Midbrain (tissue), 1 donor: Measurements from ENCODE around the gene CLCNKB.
"Not testable (repeated sequence)": the region's sequence is repeated elsewhere in the genome, so short reads cannot be mapped to it uniquely, and the experiment has no call there.

Experiments used
- DNase-seq: peaks from one replicate; lab custom pipeline; 2025; lab: John Stamatoyannopoulos, UW

The CLCNKB gene

DNA sequence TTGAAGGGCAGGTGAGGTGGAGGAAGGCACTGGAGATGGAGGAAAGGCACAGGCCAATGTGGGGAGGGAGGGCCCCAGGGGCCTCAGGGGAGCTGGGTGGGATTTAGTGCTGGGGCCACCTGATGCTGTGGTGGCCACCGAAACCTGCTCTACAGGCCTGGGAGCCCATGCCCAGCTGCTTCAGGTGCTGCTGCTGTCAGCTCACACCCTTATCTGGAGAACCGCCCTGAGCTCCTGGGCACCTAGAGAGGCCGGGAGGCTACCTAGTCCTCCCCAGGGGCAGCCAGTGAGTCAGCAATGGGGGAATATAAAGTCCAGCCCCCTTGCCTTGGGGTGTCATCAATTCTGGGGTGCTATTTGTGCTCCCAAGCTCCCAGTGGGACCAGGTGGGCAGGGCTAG lies 17.7 kb downstream of the CLCNKB start:
- no peak for DNase-seq

DNA sequence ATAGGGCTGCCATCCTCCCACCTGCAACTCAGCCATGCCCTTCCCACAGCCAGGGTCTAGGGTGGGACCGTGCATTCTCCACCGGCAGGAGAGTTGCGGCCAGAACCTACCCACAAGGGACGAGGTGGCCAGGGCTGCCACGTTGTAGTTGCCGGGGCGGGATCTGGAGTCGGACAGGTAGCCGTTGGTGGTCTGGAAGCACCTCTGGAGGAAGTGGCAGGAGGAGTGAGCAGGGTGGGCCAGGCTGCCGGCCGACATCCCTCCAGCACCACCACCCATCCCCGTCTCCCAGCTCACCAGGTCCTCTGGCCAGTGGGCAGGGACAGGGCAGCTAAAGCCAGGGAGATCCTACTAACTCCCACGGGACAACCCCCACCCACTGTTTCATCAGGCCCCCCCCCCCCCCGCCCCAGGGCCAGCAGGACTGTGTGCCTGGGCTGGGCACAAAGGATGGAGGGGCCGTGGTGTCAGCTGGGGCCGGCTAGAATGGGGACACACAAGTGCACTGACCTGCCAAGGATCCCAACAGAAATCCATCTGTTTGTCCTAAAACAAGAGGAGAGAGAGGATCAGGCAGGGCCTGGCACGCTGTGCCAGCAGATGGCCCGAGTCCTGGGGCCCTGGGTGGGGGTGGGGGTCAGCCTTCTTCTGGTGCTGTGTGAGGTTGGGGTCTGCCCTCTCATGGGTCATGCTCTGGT lies 18.6 kb downstream of the CLCNKB start:
- DNase-seq: not testable (repeated sequence)

- not testable (repeated sequence) for DNase-seq
Observed at GRCh38 chr1:16062687-16063075, 19.1 kb downstream of the CLCNKB start.

DNA sequence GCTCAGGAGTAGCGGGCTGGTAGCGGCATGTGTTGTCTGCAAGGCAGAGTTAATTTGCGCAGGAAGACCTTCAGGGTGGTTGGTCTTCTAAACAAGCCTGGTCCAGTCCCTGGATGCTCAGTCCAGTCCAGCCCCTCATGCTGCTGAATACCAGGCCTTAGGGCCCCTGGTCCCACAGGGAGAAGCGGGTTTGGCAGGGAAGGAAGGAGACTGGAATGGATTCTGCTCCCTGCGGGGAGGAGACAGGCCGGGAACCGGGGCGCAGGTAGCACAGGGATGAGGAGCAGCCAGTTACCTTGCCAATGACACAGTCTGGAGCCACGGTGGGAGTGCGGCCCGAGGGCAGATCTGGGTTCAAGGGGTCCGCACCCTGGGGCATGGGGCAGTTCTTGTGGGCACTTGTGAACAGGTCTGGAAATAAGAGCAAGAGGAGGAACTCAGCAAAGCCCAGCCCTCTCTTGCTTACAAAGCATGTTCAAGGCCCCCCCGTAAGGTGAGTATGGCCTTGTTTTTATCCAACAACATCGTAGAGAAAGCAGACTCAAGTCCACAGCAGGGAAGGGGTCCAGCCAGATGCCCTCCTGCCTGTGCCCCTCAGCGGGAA lies 19.7 kb downstream of the CLCNKB start:
- DNase-seq: no peak

- no peak for DNase-seq
Observed at GRCh38 chr1:16063921-16064320, 20.3 kb downstream of the CLCNKB start.

- no peak for DNase-seq
Observed at GRCh38 chr1:16064536-16065268, 21.1 kb downstream of the CLCNKB start.

- DNase-seq: no peak
Observed at GRCh38 chr1:16065269-16065576, 21.6 kb downstream of the CLCNKB start.

DNA sequence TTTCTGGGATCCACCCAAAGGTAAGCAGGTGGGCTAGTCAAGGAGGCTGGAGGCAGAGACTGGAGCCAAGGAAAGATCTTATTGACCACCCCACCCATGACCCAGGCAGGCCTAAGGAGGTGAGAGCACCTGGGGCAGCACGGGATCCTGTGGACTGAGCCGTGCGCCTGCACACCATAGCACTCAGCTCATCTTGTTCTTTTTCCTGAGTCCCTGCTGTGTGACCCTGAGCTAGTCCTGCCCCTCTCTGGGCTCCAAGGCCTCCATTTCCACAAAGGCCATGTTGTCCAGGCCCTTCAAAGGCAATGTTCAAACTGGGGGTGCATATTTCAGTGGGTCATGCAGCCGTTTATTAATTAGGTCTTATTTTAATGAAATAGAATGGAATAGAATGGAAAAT lies 22.7 kb downstream of the CLCNKB start:
- no peak for DNase-seq

DNA sequence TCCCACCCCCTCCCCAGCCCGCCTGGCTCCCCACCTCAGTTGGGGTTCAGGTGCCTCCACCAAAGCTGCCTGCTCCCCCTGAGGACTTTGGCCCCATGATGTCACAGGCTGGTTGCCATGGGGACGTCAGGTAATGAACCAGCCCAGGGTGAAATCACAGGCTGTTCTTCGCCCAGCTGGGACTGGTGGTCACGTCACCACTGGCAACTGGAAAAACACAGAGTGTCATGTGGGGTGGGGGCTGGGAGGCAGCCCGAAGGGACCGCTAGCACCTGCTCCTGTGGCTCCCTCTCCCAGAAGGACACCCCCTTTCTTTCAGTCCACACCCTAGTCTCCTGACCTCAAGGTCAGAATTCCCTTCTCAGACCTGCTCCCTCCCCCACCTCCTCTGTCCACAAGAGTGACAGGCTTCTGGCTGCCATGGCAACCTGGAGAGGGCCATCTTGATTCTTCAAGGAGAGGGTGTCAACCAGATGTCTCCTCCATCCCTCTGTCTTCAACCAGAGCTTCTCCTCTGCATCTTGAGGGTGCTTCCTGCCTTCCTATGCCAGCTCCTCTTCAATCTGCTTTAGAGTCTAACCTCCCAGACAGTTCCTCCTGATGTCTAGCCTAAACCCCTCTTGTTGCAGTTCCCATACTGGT lies 23.7 kb downstream of the CLCNKB start:
- no peak for DNase-seq

DNA sequence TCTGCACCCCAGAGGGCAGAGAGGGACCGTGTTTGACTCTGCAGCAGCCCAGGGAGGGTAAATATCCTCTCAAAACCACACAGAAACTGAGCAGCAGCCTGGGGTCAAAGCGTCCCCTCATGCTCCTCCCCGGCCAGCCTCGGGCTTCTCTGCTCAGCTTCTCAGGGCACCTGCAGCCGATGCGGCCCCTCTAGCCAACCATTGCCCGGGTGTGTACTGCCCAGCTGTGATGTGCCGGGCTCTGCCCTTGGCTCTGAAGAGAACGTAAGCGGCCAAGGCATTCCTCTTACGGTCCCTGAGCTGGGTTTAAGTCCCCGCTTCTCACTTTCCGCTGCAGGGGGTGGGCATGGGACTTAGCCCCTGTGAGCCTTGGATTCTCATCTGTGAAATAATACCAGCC lies 24.4 kb downstream of the CLCNKB start:
- no peak for DNase-seq

DNA sequence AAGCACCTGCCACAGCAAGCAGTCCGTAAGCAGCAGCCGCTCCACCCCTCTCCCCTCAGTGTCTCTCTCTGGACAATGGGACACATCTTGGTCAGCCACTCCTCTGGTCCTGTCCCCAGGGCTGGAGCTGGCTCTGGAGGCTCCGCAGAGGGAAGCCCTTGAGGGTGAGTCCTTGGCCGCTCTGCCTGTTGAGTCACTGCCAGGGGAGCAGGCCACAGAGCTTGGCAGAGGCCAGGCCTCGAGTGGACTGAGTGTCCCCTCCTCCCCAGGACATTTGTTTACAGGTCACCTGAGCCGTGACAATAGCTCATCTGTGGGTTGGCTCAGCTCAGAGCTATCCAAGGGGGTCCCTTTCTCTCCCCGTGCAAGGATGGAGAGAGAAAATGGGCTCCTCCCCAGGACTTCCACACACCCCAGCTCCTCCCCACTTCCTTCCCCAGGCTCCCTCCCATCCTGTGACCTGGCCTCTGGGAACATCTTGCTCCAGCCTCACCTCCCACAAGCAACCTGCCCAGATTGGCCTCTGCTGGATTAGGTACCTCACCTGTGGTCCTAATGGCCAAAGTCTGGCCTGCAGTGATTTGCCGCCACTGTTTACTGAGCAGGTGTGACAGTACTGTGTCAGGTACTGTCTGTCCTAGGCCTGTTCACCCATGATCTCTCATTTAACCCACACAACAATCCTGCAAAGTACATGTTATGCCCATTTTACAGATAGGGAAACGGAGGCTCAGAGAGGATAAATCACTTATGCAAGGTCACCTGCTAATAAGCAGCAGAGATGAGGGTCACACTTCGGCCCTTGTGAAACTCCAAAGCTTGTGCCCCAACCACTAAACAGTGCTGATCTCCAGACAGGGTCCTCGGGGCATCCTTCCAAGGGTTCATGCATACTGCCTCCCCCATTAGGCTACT lies 25.0 kb downstream of the CLCNKB start:
- DNase-seq: peak; percentile 45

GRCh38 chr1:16070640-16071355 lies 27.2 kb downstream of the CLCNKB start:
- DNase-seq: no peak

GRCh38 chr1:16071614-16072013 lies 28.0 kb downstream of the CLCNKB start:
- no peak for DNase-seq

DNA sequence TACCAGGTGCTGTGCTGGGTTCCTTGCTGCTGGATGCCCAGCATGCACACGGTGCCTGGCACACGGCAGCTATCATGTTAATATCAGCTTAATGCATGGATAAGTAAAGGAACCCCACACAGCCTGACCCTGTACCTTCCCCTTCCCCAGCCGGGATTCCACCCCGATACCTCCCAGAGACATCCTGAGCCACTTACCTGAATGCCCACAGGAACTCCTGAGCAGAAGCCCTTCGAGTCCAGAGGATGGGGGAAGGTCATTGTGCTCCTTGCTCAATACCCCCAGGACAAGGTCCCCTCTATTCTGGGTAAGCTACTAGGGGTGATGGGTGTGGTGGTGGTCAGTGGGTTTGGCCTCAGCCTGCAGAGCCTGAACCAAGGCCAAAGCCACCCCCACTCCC lies 28.5 kb downstream of the CLCNKB start:
- DNase-seq: no peak

GRCh38 chr1:16072616-16073484 lies 29.3 kb downstream of the CLCNKB start:
- no peak for DNase-seq

DNA sequence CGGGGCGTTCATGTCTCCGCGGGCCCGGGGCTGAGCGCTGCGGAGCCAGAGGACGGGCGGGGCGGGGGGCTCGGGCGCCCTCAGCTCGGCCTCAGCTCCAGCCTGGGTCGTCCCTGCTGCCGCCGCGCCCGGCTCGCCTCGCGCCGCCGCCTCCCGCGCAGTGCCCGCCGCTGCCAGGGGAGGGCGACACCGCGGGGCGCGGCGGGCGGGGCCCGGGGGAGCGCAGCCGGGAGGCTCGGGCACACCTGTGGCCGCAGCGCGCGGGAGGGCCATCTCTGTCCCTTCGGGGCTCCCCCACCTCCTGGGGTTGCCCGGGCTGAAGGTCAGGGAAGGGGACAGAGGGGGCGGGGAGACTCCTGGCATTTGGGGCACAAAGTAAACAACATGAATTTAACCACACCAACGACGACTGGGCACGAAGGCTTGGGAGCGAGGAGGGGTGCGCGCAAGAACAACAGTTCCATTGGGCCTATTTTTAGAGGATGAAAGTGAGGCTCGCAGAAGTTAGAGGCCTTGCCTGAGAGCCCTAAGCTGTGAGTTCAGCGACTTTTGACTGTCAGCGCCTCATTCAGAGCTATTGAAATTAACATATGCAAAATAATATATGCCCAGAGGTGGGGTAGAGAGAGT lies 30.0 kb downstream of the CLCNKB start, which contains the start of gene FAM131C:
FAM131C (minus strand) TSS at position 162 of the 630 bp plus-strand sequence. CDS start 209 bp downstream, outside the sequence.
- peak; percentile 20 for DNase-seq

DNA sequence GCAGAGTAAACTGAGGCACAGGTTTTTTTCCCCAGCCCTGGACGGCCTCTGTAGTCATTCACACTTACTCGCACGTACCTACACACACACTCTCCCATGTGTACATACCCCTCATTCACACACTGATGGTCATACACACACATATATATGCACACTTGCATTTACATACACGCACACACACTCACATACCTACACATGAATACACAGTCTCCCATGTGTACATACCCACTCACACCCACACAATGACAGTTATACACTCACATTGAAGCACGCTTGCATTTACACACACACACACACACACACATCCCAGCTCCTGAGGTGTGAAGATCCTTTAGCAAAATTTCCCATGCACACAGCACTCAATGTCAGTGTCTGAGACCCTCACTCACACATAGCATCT lies 30.6 kb downstream of the CLCNKB start:
- DNase-seq: no peak

DNA sequence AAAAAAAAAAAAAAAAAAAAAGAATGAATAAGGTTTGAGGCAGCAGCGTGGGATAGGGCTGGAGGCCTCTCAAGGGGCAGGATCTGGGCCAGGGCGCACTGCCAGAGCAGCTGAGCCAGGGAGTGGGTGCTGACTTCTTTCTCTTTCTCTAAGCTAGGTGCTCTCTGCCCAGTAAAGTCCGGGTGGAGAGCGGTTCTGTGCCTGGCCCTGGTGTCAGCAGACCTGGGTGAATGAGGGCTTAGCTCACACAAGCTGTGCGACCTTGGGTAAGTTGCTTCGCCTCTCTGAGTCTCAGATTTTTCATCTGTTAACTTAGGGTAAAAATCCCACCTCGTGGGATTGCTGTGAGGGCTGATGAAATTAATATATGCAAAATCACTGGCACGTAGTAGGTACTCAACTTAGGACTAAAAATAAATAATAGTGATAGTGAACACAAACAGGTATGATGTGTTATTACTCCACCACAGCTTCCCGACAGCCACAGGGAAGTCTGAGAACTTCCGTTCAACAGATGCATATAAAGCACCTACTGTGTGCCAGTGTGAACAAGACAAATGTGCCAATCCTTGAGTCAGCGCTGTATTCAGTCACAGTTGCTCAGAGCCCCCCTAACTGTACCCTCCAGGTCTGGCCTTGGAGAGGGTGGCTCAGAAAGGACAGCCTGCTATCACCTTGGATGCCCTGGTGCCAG lies 31.9 kb downstream of the CLCNKB start:
- DNase-seq: peak; percentile 38
